ENCODE results near the gene GNLY.

GNLY gene

GRCh38 chr2:85730686-85731230 lies 36.6 kb downstream of the GNLY start:
- no peak for DNase-seq

GRCh38 chr2:85731606-85732005 lies 37.4 kb downstream of the GNLY start:
- no peak for DNase-seq

GRCh38 chr2:85732467-85733120 lies 38.4 kb downstream of the GNLY start:
- no peak for DNase-seq

GRCh38 chr2:85733121-85733960 lies 39.2 kb downstream of the GNLY start:
- no peak for DNase-seq

- no peak for DNase-seq
These were observed 39.9 kb downstream of the GNLY start for GRCh38 chr2:85734015-85734414.

- no peak for DNase-seq
These were observed 40.9 kb downstream of the GNLY start for GRCh38 chr2:85734942-85735608.

GRCh38 chr2:85735691-85736090 lies 41.5 kb downstream of the GNLY start:
- no peak for DNase-seq

GRCh38 chr2:85736456-85737355 lies 42.5 kb downstream of the GNLY start:
- no peak for DNase-seq

- DNase-seq = no peak
These were observed 43.3 kb downstream of the GNLY start for GRCh38 chr2:85737481-85737880.

GRCh38 chr2:85737961-85738360 lies 43.8 kb downstream of the GNLY start:
- no peak for DNase-seq

- no peak for DNase-seq
These were observed 46.0 kb downstream of the GNLY start for GRCh38 chr2:85740193-85740592.

GRCh38 chr2:85741211-85741832 lies 47.2 kb downstream of the GNLY start:
- no peak for DNase-seq

GRCh38 chr2:85741833-85742455 lies 47.8 kb downstream of the GNLY start:
- DNase-seq = no peak

GRCh38 chr2:85743304-85743978 lies 49.3 kb downstream of the GNLY start:
- DNase-seq = no peak

GRCh38 chr2:85744055-85744454 lies 49.9 kb downstream of the GNLY start:
- DNase-seq = no peak

- DNase-seq = no peak
These were observed 50.8 kb downstream of the GNLY start for GRCh38 chr2:85744741-85745601.

- no peak for DNase-seq
These were observed 51.5 kb downstream of the GNLY start for GRCh38 chr2:85745619-85746018.

GRCh38 chr2:85746321-85747004 lies 52.3 kb downstream of the GNLY start:
- DNase-seq = no peak

- no peak for DNase-seq
These were observed 53.3 kb downstream of the GNLY start for GRCh38 chr2:85747441-85747840.

Data from CD4-positive, alpha-beta T cell treated with Interleukin-21 for 1 hour (primary cell).